Measurements from ENCODE around the gene DYRK1A. TPM values are rescaled to one million over a fixed set of nuclear protein-coding genes. Genes with fewer than 3 reads are reported as not detected.

DYRK1A gene
- polyA plus RNA-seq, 2 donors, result 14.2 to 18.5 TPM

- Histone ChIP-seq H3K9me3 (ENCODE audit: control insufficient read depth in 2 of 2, insufficient read depth in 1 of 2, low read depth in 1 of 2, low read length in 1 of 2) (no peaks in the 10 kb centered on the region), H3K27me3 (ENCODE audit: control insufficient read depth in 1 of 2, insufficient read depth in 2 of 2, low read length in 2 of 2) (no peaks in the 10 kb centered on the region), H3K4me1 (ENCODE audit: control insufficient read depth in 2 of 2, insufficient read depth in 2 of 2, low read length in 1 of 2) (peaks cover 0 to 2% of the 10 kb centered on the region in 2 donors), H3K4me3 (ENCODE audit: low read depth in 1 of 2, low read length in 2 of 2) (no peak overlapping the region), H3K27ac (ENCODE audit: low read depth in 2 of 2, low read length in 1 of 2) (no peak overlapping the region), H3K36me3 (ENCODE audit: control insufficient read depth in 2 of 2, insufficient read depth in 2 of 2, low read length in 1 of 2) (no peaks in the 10 kb centered on the region)
- 76 to 83% methylated on average over 6 of the region's 6 CpGs for WGBS, 2 donors
Measured at GRCh38 chr21:37449302-37449937, 82.8 kb downstream of the DYRK1A start.

- Histone ChIP-seq H3K27ac (ENCODE audit: low read depth in 2 of 2, low read length in 1 of 2) (no peak overlapping the region), H3K4me3 (ENCODE audit: low read depth in 1 of 2, low read length in 2 of 2) (no peak overlapping the region), H3K9me3 (ENCODE audit: control insufficient read depth in 2 of 2, insufficient read depth in 1 of 2, low read depth in 1 of 2, low read length in 1 of 2) (no peaks in the 10 kb centered on the region), H3K27me3 (ENCODE audit: control insufficient read depth in 1 of 2, insufficient read depth in 2 of 2, low read length in 2 of 2) (no peaks in the 10 kb centered on the region), H3K36me3 (ENCODE audit: control insufficient read depth in 2 of 2, insufficient read depth in 2 of 2, low read length in 1 of 2) (no peaks in the 10 kb centered on the region), H3K4me1 (ENCODE audit: control insufficient read depth in 2 of 2, insufficient read depth in 2 of 2, low read length in 1 of 2) (peaks cover 0 to 4% of the 10 kb centered on the region in 2 donors)
- WGBS, 2 donors, result 69% methylated on average over 4 of the region's 4 CpGs
Measured at GRCh38 chr21:37450445-37450941, 83.9 kb downstream of the DYRK1A start.

- Histone ChIP-seq H3K27me3 (ENCODE audit: control insufficient read depth in 1 of 2, insufficient read depth in 2 of 2, low read length in 2 of 2) (no peaks in the 10 kb centered on the region), H3K36me3 (ENCODE audit: control insufficient read depth in 2 of 2, insufficient read depth in 2 of 2, low read length in 1 of 2) (peaks cover 0 to under 1% of the 10 kb centered on the region in 2 donors), H3K4me3 (ENCODE audit: low read depth in 1 of 2, low read length in 2 of 2) (no peak overlapping the region), H3K4me1 (ENCODE audit: control insufficient read depth in 2 of 2, insufficient read depth in 2 of 2, low read length in 1 of 2) (peaks cover 0 to 6% of the 10 kb centered on the region in 2 donors), H3K9me3 (ENCODE audit: control insufficient read depth in 2 of 2, insufficient read depth in 1 of 2, low read depth in 1 of 2, low read length in 1 of 2) (no peaks in the 10 kb centered on the region), H3K27ac (ENCODE audit: low read depth in 2 of 2, low read length in 1 of 2) (no peak overlapping the region)
- WGBS, 2 donors, result 89 to 90% methylated on average over 16 of the region's 16 CpGs
Measured at GRCh38 chr21:37451446-37451845, 84.9 kb downstream of the DYRK1A start.

GRCh38 chr21:37452227-37452626 lies 85.7 kb downstream of the DYRK1A start:
- Histone ChIP-seq H3K36me3 (ENCODE audit: control insufficient read depth in 2 of 2, insufficient read depth in 2 of 2, low read length in 1 of 2) (peaks cover 0 to 2% of the 10 kb centered on the region in 2 donors), H3K4me3 (ENCODE audit: low read depth in 1 of 2, low read length in 2 of 2) (no peak overlapping the region), H3K27me3 (ENCODE audit: control insufficient read depth in 1 of 2, insufficient read depth in 2 of 2, low read length in 2 of 2) (no peaks in the 10 kb centered on the region), H3K27ac (ENCODE audit: low read depth in 2 of 2, low read length in 1 of 2) (no peak overlapping the region), H3K9me3 (ENCODE audit: control insufficient read depth in 2 of 2, insufficient read depth in 1 of 2, low read depth in 1 of 2, low read length in 1 of 2) (no peaks in the 10 kb centered on the region), H3K4me1 (ENCODE audit: control insufficient read depth in 2 of 2, insufficient read depth in 2 of 2, low read length in 1 of 2) (peaks cover 0 to 10% of the 10 kb centered on the region in 2 donors)
- 33 to 43% methylated on average over 4 of the region's 4 CpGs for WGBS, 2 donors

- H3K4me3 ChIP-seq (ENCODE audit: low read depth in 1 of 2, low read length in 2 of 2), result no peak overlapping the region
- WGBS, 2 donors, result 80 to 90% methylated on average over 4 of the region's 4 CpGs
- no peak overlapping the region for H3K27ac ChIP-seq (ENCODE audit: low read depth in 2 of 2, low read length in 1 of 2)
- no peaks in the 10 kb centered on the region for H3K9me3 ChIP-seq (ENCODE audit: control insufficient read depth in 2 of 2, insufficient read depth in 1 of 2, low read depth in 1 of 2, low read length in 1 of 2)
- peaks cover 0 to 2% of the 10 kb centered on the region in 2 donors for H3K36me3 ChIP-seq (ENCODE audit: control insufficient read depth in 2 of 2, insufficient read depth in 2 of 2, low read length in 1 of 2)
- peaks cover under 1 to 13% of the 10 kb centered on the region in 2 donors for H3K4me1 ChIP-seq (ENCODE audit: control insufficient read depth in 2 of 2, insufficient read depth in 2 of 2, low read length in 1 of 2)
- H3K27me3 ChIP-seq (ENCODE audit: control insufficient read depth in 1 of 2, insufficient read depth in 2 of 2, low read length in 2 of 2), result no peaks in the 10 kb centered on the region
Measured at GRCh38 chr21:37453350-37453749, 86.8 kb downstream of the DYRK1A start.

- Histone ChIP-seq H3K27ac (ENCODE audit: low read depth in 2 of 2, low read length in 1 of 2) (no peak overlapping the region), H3K27me3 (ENCODE audit: control insufficient read depth in 1 of 2, insufficient read depth in 2 of 2, low read length in 2 of 2) (no peaks in the 10 kb centered on the region), H3K9me3 (ENCODE audit: control insufficient read depth in 2 of 2, insufficient read depth in 1 of 2, low read depth in 1 of 2, low read length in 1 of 2) (no peaks in the 10 kb centered on the region), H3K4me3 (ENCODE audit: low read depth in 1 of 2, low read length in 2 of 2) (no peak overlapping the region), H3K36me3 (ENCODE audit: control insufficient read depth in 2 of 2, insufficient read depth in 2 of 2, low read length in 1 of 2) (peaks cover 0 to 2% of the 10 kb centered on the region in 2 donors), H3K4me1 (ENCODE audit: control insufficient read depth in 2 of 2, insufficient read depth in 2 of 2, low read length in 1 of 2) (peaks cover 5 to 16% of the 10 kb centered on the region in 2 donors)
- 73 to 77% methylated on average over 2 of the region's 2 CpGs for WGBS, 2 donors
Measured at GRCh38 chr21:37454869-37455503, 88.4 kb downstream of the DYRK1A start.

- no peaks in the 10 kb centered on the region for H3K9me3 ChIP-seq (ENCODE audit: control insufficient read depth in 2 of 2, insufficient read depth in 1 of 2, low read depth in 1 of 2, low read length in 1 of 2)
- H3K4me3 ChIP-seq (ENCODE audit: low read depth in 1 of 2, low read length in 2 of 2), result no peak overlapping the region
- no peaks in the 10 kb centered on the region for H3K27me3 ChIP-seq (ENCODE audit: control insufficient read depth in 1 of 2, insufficient read depth in 2 of 2, low read length in 2 of 2)
- no peak overlapping the region for H3K27ac ChIP-seq (ENCODE audit: low read depth in 2 of 2, low read length in 1 of 2)
- WGBS, 2 donors, result 48 to 57% methylated on average over 7 of the region's 7 CpGs
- H3K36me3 ChIP-seq (ENCODE audit: control insufficient read depth in 2 of 2, insufficient read depth in 2 of 2, low read length in 1 of 2), result peaks cover 0 to 2% of the 10 kb centered on the region in 2 donors
- H3K4me1 ChIP-seq (ENCODE audit: control insufficient read depth in 2 of 2, insufficient read depth in 2 of 2, low read length in 1 of 2), result peaks cover 5 to 16% of the 10 kb centered on the region in 2 donors
Measured at GRCh38 chr21:37455504-37455911, 88.9 kb downstream of the DYRK1A start.

GRCh38 chr21:37458669-37459276 lies 92.2 kb downstream of the DYRK1A start:
- Histone ChIP-seq H3K27ac (ENCODE audit: low read depth in 2 of 2, low read length in 1 of 2) (peak overlapping the region in 1 of 2 donors; percentile 63), H3K36me3 (ENCODE audit: control insufficient read depth in 2 of 2, insufficient read depth in 2 of 2, low read length in 1 of 2) (peaks cover 0 to 2% of the 10 kb centered on the region in 2 donors), H3K4me3 (ENCODE audit: low read depth in 1 of 2, low read length in 2 of 2) (no peak overlapping the region), H3K9me3 (ENCODE audit: control insufficient read depth in 2 of 2, insufficient read depth in 1 of 2, low read depth in 1 of 2, low read length in 1 of 2) (no peaks in the 10 kb centered on the region), H3K27me3 (ENCODE audit: control insufficient read depth in 1 of 2, insufficient read depth in 2 of 2, low read length in 2 of 2) (no peaks in the 10 kb centered on the region), H3K4me1 (ENCODE audit: control insufficient read depth in 2 of 2, insufficient read depth in 2 of 2, low read length in 1 of 2) (peaks cover 5 to 16% of the 10 kb centered on the region in 2 donors)
- 32 to 40% methylated on average over 7 of the region's 7 CpGs for WGBS, 2 donors

- no peak overlapping the region for H3K27ac ChIP-seq (ENCODE audit: low read depth in 2 of 2, low read length in 1 of 2)
- H3K27me3 ChIP-seq (ENCODE audit: control insufficient read depth in 1 of 2, insufficient read depth in 2 of 2, low read length in 2 of 2), result no peaks in the 10 kb centered on the region
- no peaks in the 10 kb centered on the region for H3K9me3 ChIP-seq (ENCODE audit: control insufficient read depth in 2 of 2, insufficient read depth in 1 of 2, low read depth in 1 of 2, low read length in 1 of 2)
- WGBS, 2 donors, result 41 to 52% methylated on average over 4 of the region's 4 CpGs
- H3K4me3 ChIP-seq (ENCODE audit: low read depth in 1 of 2, low read length in 2 of 2), result no peak overlapping the region
- H3K36me3 ChIP-seq (ENCODE audit: control insufficient read depth in 2 of 2, insufficient read depth in 2 of 2, low read length in 1 of 2), result peaks cover 0 to 2% of the 10 kb centered on the region in 2 donors
- peaks cover 5 to 16% of the 10 kb centered on the region in 2 donors for H3K4me1 ChIP-seq (ENCODE audit: control insufficient read depth in 2 of 2, insufficient read depth in 2 of 2, low read length in 1 of 2)
Measured at GRCh38 chr21:37459575-37459974, 93.0 kb downstream of the DYRK1A start.

Measured in esophagus (tissue), 2 donors.